ENCODE measurements around the gene SH2D3A. TPM values are rescaled to one million over a fixed set of nuclear protein-coding genes. Genes with fewer than 3 reads are reported as not detected.

Gene SH2D3A
- total RNA-seq, 2 donors from 2014 or later = 34.2 to 44.3 TPM

- Histone ChIP-seq H3K4me3 (no peak overlapping the region), H3K9me3 (no peaks in the 10 kb centered on the region), H3K4me1 (no peaks in the 10 kb centered on the region), H3K36me3 (no peaks in the 10 kb centered on the region), H3K27me3 (no peaks in the 10 kb centered on the region), H3K27ac (peak overlapping the region; percentile 22), H3K9ac (ENCODE audit: low read depth in 2 of 2, low read length in 2 of 2) (no peak overlapping the region)
- intact Hi-C loops (cut with DNase I) = no loop called here
- no peak for TF ChIP-seq CTCF (IDR thresholded peaks at IDR 0.05)
- DNase-seq = no peak
Observed at GRCh38 chr19:6721138-6721474, 46.1 kb downstream of the SH2D3A start.

GRCh38 chr19:6720369-6721137 lies 46.7 kb downstream of the SH2D3A start, which contains the start of gene C3:
Gene C3, minus strand, starts transcription at chr19:6720650. Its CDS starts 61 bp downstream, at chr19:6720589.
- intact Hi-C loops (cut with DNase I) = no loop called here

GRCh38 chr19:6719992-6720368 lies 47.3 kb downstream of the SH2D3A start:
- no peak overlapping the region for H3K27ac ChIP-seq
- H3K27me3 ChIP-seq = no peaks in the 10 kb centered on the region
- no peak overlapping the region for H3K9ac ChIP-seq (ENCODE audit: low read depth in 2 of 2, low read length in 2 of 2)
- no peaks in the 10 kb centered on the region for H3K9me3 ChIP-seq
- H3K4me3 ChIP-seq = no peak overlapping the region
- no peaks in the 10 kb centered on the region for H3K36me3 ChIP-seq
- H3K4me1 ChIP-seq = no peaks in the 10 kb centered on the region
- intact Hi-C loops (cut with DNase I) = no loop called here
- TF ChIP-seq CTCF (IDR thresholded peaks at IDR 0.05) = no peak
- DNase-seq = no peak

More at GRCh38 chr19:6720369-6721137, 46.7 kb downstream of the SH2D3A start, which contains the start of gene C3:
- peak within 1 kb of the TSS; percentile 3 for H3K4me3 ChIP-seq
- no peak within 1 kb of the TSS for H3K9ac ChIP-seq (ENCODE audit: low read depth in 2 of 2, low read length in 2 of 2)
- no peak for TF ChIP-seq CTCF (IDR thresholded peaks at IDR 0.05)
- H3K9me3 ChIP-seq = no peaks in the 10 kb centered on the region
- no peak for DNase-seq
- no peaks in the 10 kb centered on the region for H3K27me3 ChIP-seq
- peak within 1 kb of the TSS; percentile 22 for H3K27ac ChIP-seq
- no peaks in the 10 kb centered on the region for H3K36me3 ChIP-seq
- no peaks in the 10 kb centered on the region for H3K4me1 ChIP-seq

GRCh38 chr19:6719540-6719861 lies 47.7 kb downstream of the SH2D3A start:
- TF ChIP-seq CTCF (IDR thresholded peaks at IDR 0.05) = no peak
- intact Hi-C loops (cut with DNase I) = no loop called here
- H3K36me3 ChIP-seq = no peaks in the 10 kb centered on the region
- no peak overlapping the region for H3K9ac ChIP-seq (ENCODE audit: low read depth in 2 of 2, low read length in 2 of 2)
- DNase-seq = no peak
- no peaks in the 10 kb centered on the region for H3K4me1 ChIP-seq
- peak overlapping the region; percentile 3 for H3K4me3 ChIP-seq
- H3K27me3 ChIP-seq = no peaks in the 10 kb centered on the region
- no peaks in the 10 kb centered on the region for H3K9me3 ChIP-seq
- no peak overlapping the region for H3K27ac ChIP-seq

- H3K27me3 ChIP-seq = no peaks in the 10 kb centered on the region
- no peaks in the 10 kb centered on the region for H3K36me3 ChIP-seq
- H3K9ac ChIP-seq (ENCODE audit: low read depth in 2 of 2, low read length in 2 of 2) = no peak overlapping the region
- H3K4me3 ChIP-seq = peak overlapping the region; percentile 3
- DNase-seq = no peak
- H3K9me3 ChIP-seq = no peaks in the 10 kb centered on the region
- no peak for TF ChIP-seq CTCF (IDR thresholded peaks at IDR 0.05)
- no peaks in the 10 kb centered on the region for H3K4me1 ChIP-seq
- H3K27ac ChIP-seq = no peak overlapping the region
- intact Hi-C loops (cut with DNase I) = no loop called here
Observed at GRCh38 chr19:6718741-6719539, 48.3 kb downstream of the SH2D3A start.
